Mucosa of descending colon (tissue), 3 donors: ENCODE data around the gene NPDC1. TPM values are rescaled to one million over a fixed set of nuclear protein-coding genes. Genes with fewer than 3 reads are reported as not detected.

Experiments used
- ATAC-seq: fragments of 200-7000 bp; cut with Tn5 transposase; one replicate; pipeline ENCODE4 v1.9.1; 2020; ENCODE audit warnings: mild to moderate bottlenecking, moderate library complexity
- DNase-seq, 3 donors: peaks; one replicate each; pipeline ENCODE4 v3.0.0-alpha.2; 2020
- H3K36me3 ChIP-seq: fragments of 200-600 bp; one replicate; pipeline ENCODE4 v1.8.0; 2021; ENCODE audit warnings: low read depth, mild to moderate bottlenecking
- H3K4me1 ChIP-seq: fragments of 200-600 bp; one replicate; pipeline ENCODE4 v1.8.0; 2021; ENCODE audit warnings: low read depth, mild to moderate bottlenecking
- H3K4me3 ChIP-seq: fragments of 200-600 bp; one replicate; pipeline ENCODE4 v1.8.0; 2021; ENCODE audit warnings: mild to moderate bottlenecking
- H3K9me3 ChIP-seq: fragments of 200-600 bp; one replicate; pipeline ENCODE4 v1.8.0; 2021; ENCODE audit warnings: mild to moderate bottlenecking
- intact Hi-C, 2 donors: fragments of 100-400 bp; cut with DNase I in 1 of 2; cut with micrococcal nuclease in 1 of 2; formaldehyde crosslinking; loops; one replicate each; pipeline versions ENCODE4 v1.11.0 to v1.11.1; 2022; cut with DNase I, micrococcal nuclease
- long read RNA-seq, 2 donors: library from polyadenylated mRNA; unstranded; transcript quantifications; one replicate each; pipeline ENCODE4 v2.0.0, GENCODE V29; 2019 to 2021
- total RNA-seq, 3 donors: library from RNA; stranded (reverse); fragmentation: NEBNext Ultra II Directional in 2 of 3; extraction: Animal tissue kit (Norgen Biotek cat#: 25700) in 2 of 3; gene quantifications; one replicate each; pipeline versions ENCODE4 v1.2.1 to v1.2.4, GENCODE V29; 2021 to 2023
- TF ChIP-seq, protein P1 (sequence below): fragments of 200-600 bp; IDR thresholded peaks from one replicate; pipeline ENCODE4 v1.8.0; 2022; ENCODE audit warnings: antibody characterized with exemption, mild to moderate bottlenecking
- donor health status: DM: no; HTN: no; CAD: no; lungs with moderate emphysema.
- donor health status: DM: no; HTN: no; CAD: no.
- donor health status: DM: no; HTN: yes; CAD: no.

NPDC1 gene
- 100 to 1,000 TPM in 1 of 3 donors, 10 to 100 TPM in 2; 78.6 to 177 (median 83.0) TPM for total RNA-seq
- long read RNA-seq, donor 1, transcript NPDC1-201 (8 exons, 2,187 nt), result minor isoform, 44 of 185 reads
- long read RNA-seq, donor 1, transcript NPDC1-202 (9 exons, 1,494 nt), result major isoform, 99 of 185 reads
- long read RNA-seq, donor 1, partial matches to known transcripts, result 20 of 185 reads
- long read RNA-seq, donor 1, other reads (novel, unspliced or antisense), result 21 of 185 reads
- long read RNA-seq, donor 2, transcript NPDC1-202 (9 exons, 1,494 nt), result major isoform, 86 of 97 reads
- long read RNA-seq, donor 2, partial matches to known transcripts, result 5 of 97 reads
- long read RNA-seq, donor 2, other reads (novel, unspliced or antisense), result 4 of 97 reads

GRCh38 chr9:137046088-137046787, at the start of gene NPDC1:
Gene NPDC1 (minus strand): TSS chr9:137046177. CDS start chr9:137045989, 188 bp downstream.
- ATAC-seq, result peak; percentile 81
- H3K4me3 ChIP-seq, result peak within 1 kb of the TSS; percentile 7
- intact Hi-C loops, result no loop called here
- TF ChIP-seq, protein P1, sequence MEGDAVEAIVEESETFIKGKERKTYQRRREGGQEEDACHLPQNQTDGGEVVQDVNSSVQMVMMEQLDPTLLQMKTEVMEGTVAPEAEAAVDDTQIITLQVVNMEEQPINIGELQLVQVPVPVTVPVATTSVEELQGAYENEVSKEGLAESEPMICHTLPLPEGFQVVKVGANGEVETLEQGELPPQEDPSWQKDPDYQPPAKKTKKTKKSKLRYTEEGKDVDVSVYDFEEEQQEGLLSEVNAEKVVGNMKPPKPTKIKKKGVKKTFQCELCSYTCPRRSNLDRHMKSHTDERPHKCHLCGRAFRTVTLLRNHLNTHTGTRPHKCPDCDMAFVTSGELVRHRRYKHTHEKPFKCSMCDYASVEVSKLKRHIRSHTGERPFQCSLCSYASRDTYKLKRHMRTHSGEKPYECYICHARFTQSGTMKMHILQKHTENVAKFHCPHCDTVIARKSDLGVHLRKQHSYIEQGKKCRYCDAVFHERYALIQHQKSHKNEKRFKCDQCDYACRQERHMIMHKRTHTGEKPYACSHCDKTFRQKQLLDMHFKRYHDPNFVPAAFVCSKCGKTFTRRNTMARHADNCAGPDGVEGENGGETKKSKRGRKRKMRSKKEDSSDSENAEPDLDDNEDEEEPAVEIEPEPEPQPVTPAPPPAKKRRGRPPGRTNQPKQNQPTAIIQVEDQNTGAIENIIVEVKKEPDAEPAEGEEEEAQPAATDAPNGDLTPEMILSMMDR, result peak; percentile 86
- peak; percentile 81 to 93 (median 91) for DNase-seq
- H3K36me3 ChIP-seq, result no peaks in the 10 kb centered on the region
- no peaks in the 10 kb centered on the region for H3K9me3 ChIP-seq
- H3K4me1 ChIP-seq, result peaks cover 28% of the 10 kb centered on the region

- peaks cover 21% of the 10 kb centered on the region for H3K4me1 ChIP-seq
- ATAC-seq (no peak), DNase-seq (peak in 1 of 3 donors; percentile 44)
- TF ChIP-seq, protein P1, result no peak
- intact Hi-C loops, result no loop called here
- no peaks in the 10 kb centered on the region for H3K9me3 ChIP-seq
- H3K36me3 ChIP-seq, result peaks cover 5% of the 10 kb centered on the region
- no peak overlapping the region for H3K4me3 ChIP-seq
Observed at GRCh38 chr9:137089232-137089947, 43.4 kb upstream of the NPDC1 start.

- DNase-seq (no peak), ATAC-seq (no peak)
- H3K4me1 ChIP-seq, result peaks cover 21% of the 10 kb centered on the region
- intact Hi-C loops, result no loop called here
- TF ChIP-seq, protein P1, result no peak
- no peaks in the 10 kb centered on the region for H3K9me3 ChIP-seq
- peaks cover 5% of the 10 kb centered on the region for H3K36me3 ChIP-seq
- H3K4me3 ChIP-seq, result no peak overlapping the region
Observed at GRCh38 chr9:137088121-137088520, 42.1 kb upstream of the NPDC1 start.

DNA sequence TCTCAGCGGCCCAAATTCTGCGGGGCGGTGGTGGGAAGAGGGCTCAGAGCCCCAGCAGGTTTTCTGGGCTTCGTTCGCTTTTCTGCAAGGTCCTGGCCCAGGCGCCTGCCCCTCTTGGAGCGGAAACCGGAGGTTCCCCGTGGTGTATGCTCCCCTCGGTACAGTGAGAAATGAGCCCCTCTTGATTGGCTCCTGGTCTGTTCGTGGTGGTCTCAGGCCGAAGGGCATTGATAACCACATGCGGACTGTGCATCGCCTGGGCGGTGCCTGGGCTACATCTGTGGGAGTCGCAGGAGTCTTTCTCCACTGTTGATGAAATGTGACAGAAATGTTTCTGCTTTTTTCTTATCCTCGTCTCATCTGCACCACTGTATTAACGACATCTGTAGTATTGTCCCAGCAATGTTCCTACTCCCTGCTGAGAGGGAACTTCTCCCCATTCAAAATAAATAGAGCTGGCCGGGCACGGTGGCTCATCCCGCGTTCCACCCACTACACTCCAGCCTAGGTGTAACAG, 41.5 kb upstream of the NPDC1 start:
- H3K9me3 ChIP-seq, result no peaks in the 10 kb centered on the region
- TF ChIP-seq, protein P1, result no peak
- peak overlapping the region; percentile 56 for H3K4me3 ChIP-seq
- no peak for ATAC-seq
- no peak for DNase-seq
- H3K4me1 ChIP-seq, result peaks cover 21% of the 10 kb centered on the region
- intact Hi-C loops, result no loop called here
- H3K36me3 ChIP-seq, result peaks cover 5% of the 10 kb centered on the region

DNA sequence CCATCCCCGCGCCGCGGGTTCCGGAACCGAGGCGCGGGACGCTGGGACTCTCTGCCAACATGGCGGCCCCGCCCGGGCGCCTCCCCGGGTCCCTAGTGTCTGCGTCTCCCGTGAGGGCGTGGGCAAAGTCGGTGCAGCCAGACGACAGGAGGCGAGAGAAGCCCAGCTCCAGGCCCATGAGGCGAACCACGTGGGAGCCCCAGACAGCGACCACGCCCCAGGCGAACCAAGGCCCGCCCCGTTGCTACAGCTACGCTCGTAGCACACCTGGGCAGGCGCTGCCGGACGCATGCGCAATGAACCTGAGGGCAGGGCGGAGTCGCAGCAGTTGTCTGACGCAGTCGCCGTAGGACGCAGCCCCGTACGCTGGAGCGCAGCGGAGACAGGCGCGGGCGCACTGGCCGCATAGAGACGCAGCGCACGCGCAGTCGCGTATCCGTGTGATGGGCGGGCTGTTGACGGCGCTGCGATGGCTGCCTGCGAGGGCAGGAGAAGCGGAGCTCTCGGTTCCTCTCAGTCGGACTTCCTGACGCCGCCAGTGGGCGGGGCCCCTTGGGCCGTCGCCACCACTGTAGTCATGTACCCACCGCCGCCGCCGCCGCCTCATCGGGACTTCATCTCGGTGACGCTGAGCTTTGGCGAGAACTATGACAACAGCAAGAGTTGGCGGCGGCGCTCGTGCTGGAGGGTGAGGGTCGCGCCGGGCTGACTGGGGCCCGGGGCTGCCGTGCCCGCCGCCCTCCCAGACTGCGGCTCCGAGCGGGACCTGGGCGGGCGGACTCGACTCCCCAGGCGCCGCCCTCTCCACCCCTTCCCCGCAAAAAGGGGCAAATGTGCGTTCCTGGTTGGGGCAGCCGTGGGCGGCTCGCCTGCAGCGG, 40.8 kb upstream of the NPDC1 start, which contains the start of gene MAN1B1:
Gene MAN1B1 (plus strand): TSS at position 455 of the 878 bp plus-strand sequence. CDS start 15 bp downstream, at position 470.
- Histone ChIP-seq H3K36me3 (peaks cover 5% of the 10 kb centered on the region), H3K4me1 (peaks cover 21% of the 10 kb centered on the region), H3K9me3 (no peaks in the 10 kb centered on the region), H3K4me3 (peak within 1 kb of the TSS; percentile 56)
- intact Hi-C loops, result no loop called here
- ATAC-seq (peak; percentile 92), DNase-seq (peak; percentile 100)
- TF ChIP-seq, protein P1, result peak; percentile 18
